ENCODE data around the gene GRIN2A.

DNA sequence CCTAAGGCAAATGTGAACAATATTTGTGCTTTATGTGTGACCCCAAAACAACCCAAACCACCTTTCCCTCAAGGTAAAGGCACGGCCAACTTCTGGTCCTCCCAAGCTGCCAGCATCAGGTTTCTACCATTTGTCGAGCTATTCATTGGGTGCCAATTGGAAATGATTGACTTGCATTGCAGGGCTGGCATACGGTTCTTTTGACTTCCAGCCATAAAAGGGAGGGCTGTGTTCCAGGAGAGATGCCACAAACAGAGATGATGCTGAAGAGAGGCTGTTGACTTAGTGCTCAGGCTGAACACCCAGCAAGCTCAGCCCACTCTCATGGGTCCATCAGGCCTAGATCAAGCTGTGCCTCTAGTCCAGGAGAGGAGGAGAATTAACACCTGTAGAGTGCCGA is 252.4 kb downstream of the GRIN2A start:
- no peak for TF ChIP-seq EZH2phosphoT487 (IDR thresholded peaks at IDR 0.05; ENCODE audit: insufficient read depth, low read depth)
- no peak for TF ChIP-seq EZH2 (IDR thresholded peaks at IDR 0.05; ENCODE audit: insufficient read depth, poor library complexity, severe bottlenecking)

Data from GM23248 (cell line).